Measurements from ENCODE around the gene RFX6. TPM values are rescaled to one million over a fixed set of nuclear protein-coding genes. Genes with fewer than 3 reads are reported as not detected.

The RFX6 gene
- polyA plus RNA-seq, 1 of the 3 experiments (the other 2 are of a cell fraction) = not detected

DNA sequence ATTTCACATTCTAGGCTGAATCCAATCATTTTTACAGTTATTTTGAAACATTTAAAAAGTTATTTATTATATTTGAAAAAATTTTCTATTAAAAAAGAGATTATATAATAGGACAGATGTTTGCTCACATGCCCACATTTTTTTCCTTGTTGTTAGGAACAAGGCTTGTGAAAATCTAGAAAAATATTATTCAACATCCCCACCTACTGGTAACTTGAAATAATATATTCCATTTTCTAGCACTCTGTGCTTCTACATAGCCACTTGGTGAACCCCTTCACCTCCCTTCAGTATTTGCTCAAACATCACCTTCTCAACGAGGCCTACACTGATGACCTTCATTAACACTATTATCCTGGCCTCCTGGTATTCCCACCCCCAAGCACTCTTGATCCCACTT is 29.8 kb upstream of the RFX6 start:
- H3K79me2 ChIP-seq (ENCODE audit: insufficient read depth) = no peaks in the 10 kb centered on the region
- CTCF ChIA-PET = interaction anchor here (0.6 to 2.0 kb wide), 14 partner anchors 9 to 1526 kb away, joined by 3 to 7 read pairs (median 3); no protein-coding TSS in a partner anchor
- H3K9me2 ChIP-seq = no peaks in the 10 kb centered on the region
- no peaks in the 10 kb centered on the region for H4K20me1 ChIP-seq (ENCODE audit: insufficient read depth)
- H2AFZ ChIP-seq (ENCODE audit: low read depth) = no peak overlapping the region
- WGBS (ENCODE audit: low lambda C conversion rate) = 0% methylated on average over 1 of the region's 1 CpG
- H3K9ac ChIP-seq = no peak overlapping the region
- H3F3A ChIP-seq (replicated peaks; ENCODE audit: insufficient read depth) = no peaks in the 10 kb centered on the region
- H3K27me3 ChIP-seq (ENCODE audit: insufficient read depth) = no peaks in the 10 kb centered on the region
- H3K4me1 ChIP-seq (ENCODE audit: control insufficient read depth in 1 of 2, insufficient read depth in 2 of 2, low read depth in 1 of 2, low read length in 1 of 2) = no peaks in the 10 kb centered on the region
- peak; percentile 23 for DNase-seq
- no peak overlapping the region for H3K4me2 ChIP-seq
- H3K27ac ChIP-seq (ENCODE audit: low read depth in 2 of 2, low read length in 1 of 2) = no peak overlapping the region
- no peak overlapping the region for H3K4me3 ChIP-seq (ENCODE audit: low read depth in 2 of 2, low read length in 1 of 2)
- H3K36me3 ChIP-seq (replicated peaks in 1 of 2; ENCODE audit: control insufficient read depth in 1 of 2, insufficient read depth in 2 of 2, low read length in 1 of 2) = no peaks in the 10 kb centered on the region
- POLR2A ChIA-PET = no interaction called here
- H3K9me3 ChIP-seq = no peaks in the 10 kb centered on the region
- TF ChIP-seq, protein P1, sequence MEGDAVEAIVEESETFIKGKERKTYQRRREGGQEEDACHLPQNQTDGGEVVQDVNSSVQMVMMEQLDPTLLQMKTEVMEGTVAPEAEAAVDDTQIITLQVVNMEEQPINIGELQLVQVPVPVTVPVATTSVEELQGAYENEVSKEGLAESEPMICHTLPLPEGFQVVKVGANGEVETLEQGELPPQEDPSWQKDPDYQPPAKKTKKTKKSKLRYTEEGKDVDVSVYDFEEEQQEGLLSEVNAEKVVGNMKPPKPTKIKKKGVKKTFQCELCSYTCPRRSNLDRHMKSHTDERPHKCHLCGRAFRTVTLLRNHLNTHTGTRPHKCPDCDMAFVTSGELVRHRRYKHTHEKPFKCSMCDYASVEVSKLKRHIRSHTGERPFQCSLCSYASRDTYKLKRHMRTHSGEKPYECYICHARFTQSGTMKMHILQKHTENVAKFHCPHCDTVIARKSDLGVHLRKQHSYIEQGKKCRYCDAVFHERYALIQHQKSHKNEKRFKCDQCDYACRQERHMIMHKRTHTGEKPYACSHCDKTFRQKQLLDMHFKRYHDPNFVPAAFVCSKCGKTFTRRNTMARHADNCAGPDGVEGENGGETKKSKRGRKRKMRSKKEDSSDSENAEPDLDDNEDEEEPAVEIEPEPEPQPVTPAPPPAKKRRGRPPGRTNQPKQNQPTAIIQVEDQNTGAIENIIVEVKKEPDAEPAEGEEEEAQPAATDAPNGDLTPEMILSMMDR (IDR thresholded peaks at IDR 0.05) = peak; percentile 45
- TF ChIP-seq, protein P2, sequence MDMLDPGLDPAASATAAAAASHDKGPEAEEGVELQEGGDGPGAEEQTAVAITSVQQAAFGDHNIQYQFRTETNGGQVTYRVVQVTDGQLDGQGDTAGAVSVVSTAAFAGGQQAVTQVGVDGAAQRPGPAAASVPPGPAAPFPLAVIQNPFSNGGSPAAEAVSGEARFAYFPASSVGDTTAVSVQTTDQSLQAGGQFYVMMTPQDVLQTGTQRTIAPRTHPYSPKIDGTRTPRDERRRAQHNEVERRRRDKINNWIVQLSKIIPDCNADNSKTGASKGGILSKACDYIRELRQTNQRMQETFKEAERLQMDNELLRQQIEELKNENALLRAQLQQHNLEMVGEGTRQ (IDR thresholded peaks at IDR 0.05; ENCODE audit: borderline replicate concordance, low read depth, low read length) = no peak
- TF ChIP-seq SMC3 (IDR thresholded peaks at IDR 0.05; ENCODE audit: low read depth, low read length) (peak; percentile 29; the same call in 1 of the 2 replicates), NFIC (IDR thresholded peaks at IDR 0.05; ENCODE audit: borderline replicate concordance) (no peak), YY1 (IDR thresholded peaks at IDR 0.05; ENCODE audit: low read depth) (no peak), RAD21 (IDR thresholded peaks at IDR 0.05; ENCODE audit: low read length) (peak; percentile 69)

DNA sequence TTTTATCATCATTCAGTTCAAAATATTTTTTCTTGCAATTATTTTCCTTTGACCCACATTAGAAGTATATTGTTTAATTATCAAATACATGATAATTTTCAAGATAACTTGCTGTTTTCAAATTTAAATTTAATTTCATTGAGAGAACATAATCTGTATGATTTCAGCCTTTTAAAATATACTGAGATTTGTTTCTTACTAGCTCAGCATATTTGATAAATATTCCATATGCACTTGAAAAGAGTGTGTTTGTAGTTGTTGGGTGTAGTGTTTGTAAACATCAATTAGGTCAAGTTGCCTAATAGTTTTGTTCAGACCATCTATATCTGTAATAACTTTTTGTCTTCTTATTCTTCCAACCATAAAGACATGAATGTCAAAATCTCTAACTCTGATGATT is 19.0 kb upstream of the RFX6 start:
- Histone ChIP-seq H3K79me2 (ENCODE audit: insufficient read depth) (no peaks in the 10 kb centered on the region), H3K9ac (no peak overlapping the region), H3K27ac (ENCODE audit: low read depth in 2 of 2, low read length in 1 of 2) (no peak overlapping the region), H3K36me3 (replicated peaks in 1 of 2; ENCODE audit: control insufficient read depth in 1 of 2, insufficient read depth in 2 of 2, low read length in 1 of 2) (no peaks in the 10 kb centered on the region), H4K20me1 (ENCODE audit: insufficient read depth) (no peaks in the 10 kb centered on the region), H3K9me3 (no peaks in the 10 kb centered on the region), H3K4me1 (ENCODE audit: control insufficient read depth in 1 of 2, insufficient read depth in 2 of 2, low read depth in 1 of 2, low read length in 1 of 2) (no peaks in the 10 kb centered on the region), H3K9me2 (no peaks in the 10 kb centered on the region), H3F3A (replicated peaks; ENCODE audit: insufficient read depth) (no peaks in the 10 kb centered on the region), H3K27me3 (ENCODE audit: insufficient read depth) (no peaks in the 10 kb centered on the region), H2AFZ (ENCODE audit: low read depth) (no peak overlapping the region), H3K4me2 (no peak overlapping the region), H3K4me3 (ENCODE audit: low read depth in 2 of 2, low read length in 1 of 2) (no peak overlapping the region)
- no peak for DNase-seq
- TF ChIP-seq TCF12 (IDR thresholded peaks at IDR 0.05) (no peak), GABPA (IDR thresholded peaks at IDR 0.05; ENCODE audit: low read depth) (no peak), MEF2A (IDR thresholded peaks at IDR 0.05; ENCODE audit: borderline replicate concordance, low read depth) (no peak), TEAD4 (IDR thresholded peaks at IDR 0.05; ENCODE audit: borderline replicate concordance, insufficient read depth) (no peak)
- TF ChIP-seq, protein P3, sequence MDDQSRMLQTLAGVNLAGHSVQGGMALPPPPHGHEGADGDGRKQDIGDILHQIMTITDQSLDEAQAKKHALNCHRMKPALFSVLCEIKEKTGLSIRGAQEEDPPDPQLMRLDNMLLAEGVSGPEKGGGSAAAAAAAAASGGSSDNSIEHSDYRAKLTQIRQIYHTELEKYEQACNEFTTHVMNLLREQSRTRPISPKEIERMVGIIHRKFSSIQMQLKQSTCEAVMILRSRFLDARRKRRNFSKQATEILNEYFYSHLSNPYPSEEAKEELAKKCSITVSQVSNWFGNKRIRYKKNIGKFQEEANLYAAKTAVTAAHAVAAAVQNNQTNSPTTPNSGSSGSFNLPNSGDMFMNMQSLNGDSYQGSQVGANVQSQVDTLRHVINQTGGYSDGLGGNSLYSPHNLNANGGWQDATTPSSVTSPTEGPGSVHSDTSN (IDR thresholded peaks at IDR 0.05) = no peak
- POLR2A ChIA-PET = no interaction called here
- CTCF ChIA-PET = no interaction called here

Measured in SK-N-SH (cell line).